ENCODE results near the gene NOSIP.

NOSIP gene

GRCh38 chr19:49507803-49508494 is 72.4 kb downstream of the NOSIP start:
- DNase-seq (ENCODE audit: low read depth in 2 of 2), result no peak

- DNase-seq (ENCODE audit: low read depth in 2 of 2), result peak; percentile 60 to 63
Measured at GRCh38 chr19:49506575-49507105, 73.7 kb downstream of the NOSIP start.
